Muscle of back (tissue), 11 donors: Measurements from ENCODE around the gene KCNK2. TPM values are rescaled to one million over a fixed set of nuclear protein-coding genes. Genes with fewer than 3 reads are reported as not detected.

Source experiments
- DNase-seq, 3 donors: peaks; one replicate each; pipeline versions ENCODE4 v3.0.0 to v3.0.0-alpha.2; 2013
- polyA plus RNA-seq, 10 donors: library from polyadenylated mRNA; unstranded; fragments of 120-200 nt; gene quantifications; one replicate each; pipeline ENCODE4 v1.2.1, GENCODE V29; 2013; ENCODE audit not compliant: insufficient read length in 10 of 10

The KCNK2 gene
- polyA plus RNA-seq, 10 donors, result 2.5 to 8.2 (median 5.9) TPM

DNA sequence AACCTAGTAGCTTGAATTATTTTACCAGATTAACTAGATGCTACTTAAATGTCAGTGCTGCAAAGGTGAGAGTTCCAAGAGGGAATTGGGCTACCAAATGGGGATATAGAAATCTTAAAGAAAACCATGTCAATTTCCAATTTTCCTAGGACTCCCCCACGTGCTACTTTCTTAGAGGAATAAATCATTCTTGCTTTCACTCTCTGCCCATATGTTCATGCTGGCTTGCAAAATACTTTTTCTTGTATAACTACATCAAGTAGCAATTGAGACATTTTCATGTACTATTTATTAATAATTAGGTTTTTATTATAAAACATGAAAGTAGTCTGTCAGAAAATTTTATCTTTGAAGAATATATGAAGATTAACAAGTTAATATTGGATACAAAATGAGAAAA is 11.8 kb downstream of the KCNK2 start:
- peak in 1 of 3 donors; percentile 18 for DNase-seq

DNA sequence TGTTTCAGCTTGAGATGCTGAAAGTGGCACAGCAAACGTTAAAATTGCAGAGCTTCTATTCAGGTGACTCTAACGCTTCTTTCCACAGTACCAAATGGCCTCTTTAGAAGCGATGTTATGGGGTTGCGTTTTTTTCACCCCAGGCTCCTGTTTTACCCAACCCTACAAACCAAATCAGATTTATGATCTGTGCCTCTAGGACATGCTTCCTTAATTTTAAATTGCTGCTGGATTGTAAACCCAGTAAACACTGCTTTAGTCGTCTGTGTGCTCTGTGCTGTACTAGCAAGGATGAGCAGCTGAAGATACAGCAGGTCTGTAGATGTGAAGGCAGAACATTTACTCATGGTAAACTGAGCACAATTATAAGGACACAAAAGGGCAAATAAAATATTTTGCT is 13.0 kb downstream of the KCNK2 start:
- no peak for DNase-seq

DNA sequence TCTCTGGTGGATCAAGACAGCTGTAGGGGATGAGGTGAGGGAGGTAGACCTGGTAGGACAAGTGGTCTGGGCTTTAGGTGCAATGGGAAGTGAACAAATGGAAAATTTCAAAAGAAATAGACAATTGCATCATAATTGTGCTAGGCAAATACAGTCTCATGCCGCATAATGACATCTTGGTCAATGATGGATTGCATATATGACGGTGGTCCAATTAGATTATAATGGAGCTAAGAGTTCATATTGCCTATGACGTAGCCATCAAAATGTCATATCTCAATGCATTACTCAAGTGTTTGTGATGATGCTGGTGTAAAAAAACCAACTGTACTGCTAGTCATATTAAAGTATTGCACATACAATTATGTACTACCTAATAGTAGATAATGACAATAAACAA is 19.0 kb downstream of the KCNK2 start:
- no peak for DNase-seq

DNA sequence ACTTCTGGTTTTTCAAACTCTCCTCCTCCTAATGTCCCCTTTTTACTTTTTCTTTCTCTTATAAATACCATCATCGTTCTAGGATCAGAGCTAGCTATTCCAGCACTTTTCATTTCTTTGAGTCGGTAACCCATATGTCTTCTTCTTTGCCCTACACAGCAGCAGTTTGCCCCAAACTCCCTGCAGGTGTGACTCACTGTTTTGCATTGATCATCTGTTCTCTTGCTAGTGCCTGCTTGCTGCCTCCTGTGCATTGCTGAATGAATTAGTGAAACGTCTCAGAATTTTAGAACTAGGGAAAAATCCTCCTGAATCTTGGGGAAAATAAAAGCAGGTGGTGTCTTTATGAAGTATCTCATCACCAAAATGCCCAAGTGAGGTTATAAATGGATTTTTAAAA is 21.7 kb downstream of the KCNK2 start:
- DNase-seq, result no peak

DNA sequence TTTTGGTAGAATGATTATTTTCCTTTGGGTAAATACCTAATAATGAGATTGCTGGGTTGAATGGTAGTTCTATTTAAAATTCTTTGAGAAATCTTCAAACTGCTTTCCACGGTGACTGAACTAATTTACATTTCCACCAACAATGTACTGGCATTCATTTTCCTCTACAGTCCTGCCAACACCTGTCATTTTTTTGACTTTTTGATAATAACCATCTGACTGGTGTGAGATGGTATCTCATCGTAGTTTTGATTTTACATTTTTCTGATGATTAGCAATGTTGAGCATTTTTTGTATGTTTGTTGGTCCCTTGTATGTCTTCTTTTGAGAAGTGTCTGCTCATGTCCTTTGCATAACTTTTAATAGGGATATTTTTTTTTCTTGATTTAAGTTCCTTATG is 23.5 kb downstream of the KCNK2 start:
- no peak for DNase-seq

DNA sequence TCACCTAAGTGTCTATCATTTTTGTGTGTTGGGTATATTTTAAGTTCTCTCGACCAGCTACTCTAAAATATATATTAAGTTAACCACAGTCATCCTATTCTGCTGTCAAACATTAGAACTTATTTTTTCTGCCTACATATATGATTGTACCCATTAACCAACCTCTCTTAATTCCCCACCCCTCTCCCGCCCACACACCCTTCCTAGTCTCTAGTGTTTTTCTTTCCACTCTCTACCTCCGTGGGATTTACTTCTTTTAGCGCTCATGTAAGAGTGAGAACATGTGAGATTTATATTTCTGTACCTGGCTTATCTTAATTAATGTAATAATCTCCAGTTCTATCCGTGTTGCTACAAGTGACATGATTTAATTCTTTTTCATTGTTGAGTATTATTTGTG is 26.6 kb downstream of the KCNK2 start:
- no peak for DNase-seq

DNA sequence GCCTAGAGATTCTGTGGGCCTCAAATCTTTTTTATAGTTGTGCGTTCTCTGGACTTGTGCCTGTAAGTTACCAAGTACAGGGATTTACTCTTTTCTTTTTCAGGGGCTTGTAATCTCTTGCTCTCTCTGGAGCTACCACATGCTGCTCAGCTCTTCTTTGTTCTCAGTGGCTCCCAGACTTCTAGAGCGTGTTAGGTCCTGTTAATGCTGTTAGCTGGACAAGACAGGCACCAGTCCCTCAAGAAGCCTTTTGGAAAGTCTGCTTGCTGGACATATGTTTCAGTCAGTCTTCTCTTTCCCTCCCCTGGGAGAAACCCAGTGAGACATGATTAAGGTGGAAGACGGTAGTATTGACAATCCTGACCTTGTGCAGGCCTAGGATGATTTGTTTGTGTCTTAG is 29.4 kb downstream of the KCNK2 start:
- no peak for DNase-seq

DNA sequence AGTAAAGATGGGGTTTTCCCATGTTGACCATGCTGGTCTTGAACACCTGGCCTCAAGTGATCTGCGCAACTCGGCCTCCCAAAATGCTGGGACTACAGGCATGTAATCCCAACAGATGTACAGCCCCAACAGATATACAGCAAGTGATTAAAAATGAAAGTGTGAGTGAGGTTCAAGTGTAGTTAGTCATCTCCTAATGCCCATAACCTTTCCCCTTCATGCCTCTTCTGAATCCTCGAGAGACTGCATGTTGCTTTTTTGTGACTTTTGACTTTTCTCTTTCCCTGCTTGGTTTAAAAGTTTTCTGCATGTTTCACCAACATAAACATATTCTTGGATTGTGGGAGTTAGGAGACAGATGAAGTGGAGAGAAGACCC is 31.2 kb downstream of the KCNK2 start:
- no peak for DNase-seq

DNA sequence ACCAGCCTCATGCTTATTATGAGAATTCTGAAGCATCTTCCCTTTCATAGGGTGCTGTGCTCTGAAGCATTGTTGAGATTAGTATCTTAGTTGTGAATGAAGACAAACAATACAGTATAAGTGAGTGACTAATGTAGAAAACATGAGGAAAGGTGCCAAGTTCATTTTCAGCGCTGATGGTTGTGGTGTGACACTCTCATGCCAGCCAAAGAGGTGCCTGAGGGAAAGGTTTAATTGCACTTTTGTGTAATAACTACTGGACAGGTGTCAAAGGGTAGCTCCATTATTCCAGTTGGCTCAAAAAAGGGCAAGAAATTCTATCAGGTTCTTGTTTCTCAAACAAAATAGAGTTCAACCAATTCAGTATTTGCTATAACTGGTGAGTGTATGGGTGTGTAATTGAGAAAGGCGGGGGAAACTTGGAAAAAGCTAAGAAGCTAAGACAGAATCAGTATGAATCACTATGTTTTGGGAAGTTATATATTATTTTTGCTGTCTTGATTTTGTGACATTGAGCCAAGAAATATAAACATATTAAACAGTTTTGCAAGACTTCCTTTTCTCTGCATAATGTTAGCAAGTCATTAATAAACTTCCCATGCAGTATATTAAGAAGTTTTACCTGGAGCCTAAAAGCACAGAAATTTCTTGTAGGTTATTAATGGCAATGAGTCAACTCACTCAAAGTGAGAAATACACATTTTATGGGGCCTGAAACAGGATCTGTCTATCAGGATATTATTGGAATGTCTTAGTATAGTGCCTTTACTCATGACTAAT is 31.8 kb downstream of the KCNK2 start:
- DNase-seq, result peak in 2 of 3 donors; percentile 35 to 58

DNA sequence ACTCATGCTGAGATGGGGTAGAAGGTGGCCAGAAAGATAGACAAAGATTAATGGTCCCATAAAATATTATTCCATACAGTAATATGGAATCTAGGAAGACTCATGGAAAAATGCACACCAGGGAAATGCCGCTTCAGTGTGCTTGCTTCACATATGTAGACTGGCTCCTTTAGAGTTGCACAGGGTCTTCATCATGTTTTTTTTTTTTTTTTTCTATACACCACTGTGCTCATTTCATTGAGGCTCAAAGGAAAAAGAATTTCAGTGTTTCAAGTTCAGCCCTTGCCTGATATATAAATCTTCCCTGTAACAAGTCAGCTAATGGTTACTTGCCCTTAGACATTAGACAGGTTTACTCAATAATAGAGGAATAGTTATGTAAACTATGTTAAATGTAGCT is 33.2 kb downstream of the KCNK2 start:
- peak in 1 of 3 donors; percentile 16 for DNase-seq

DNA sequence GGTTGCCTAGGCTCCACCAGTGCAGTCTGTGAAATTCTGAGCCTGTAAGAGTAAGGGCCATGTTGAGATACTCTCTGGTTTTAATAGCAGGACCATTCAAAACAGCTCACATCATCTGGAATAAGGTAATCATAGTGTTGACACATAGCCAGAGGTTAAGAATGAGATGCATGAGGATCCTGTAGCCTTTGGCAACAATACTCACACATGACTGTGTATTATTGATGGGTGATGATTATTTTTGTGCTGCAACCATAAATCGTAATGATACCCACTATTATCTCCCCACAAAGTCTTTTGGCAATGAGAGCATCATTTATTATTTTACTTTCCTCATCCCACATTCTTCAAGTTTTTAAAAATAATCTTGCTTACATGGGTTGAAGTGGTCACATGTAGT is 35.5 kb downstream of the KCNK2 start:
- DNase-seq, result peak in 1 of 3 donors; percentile 15

DNA sequence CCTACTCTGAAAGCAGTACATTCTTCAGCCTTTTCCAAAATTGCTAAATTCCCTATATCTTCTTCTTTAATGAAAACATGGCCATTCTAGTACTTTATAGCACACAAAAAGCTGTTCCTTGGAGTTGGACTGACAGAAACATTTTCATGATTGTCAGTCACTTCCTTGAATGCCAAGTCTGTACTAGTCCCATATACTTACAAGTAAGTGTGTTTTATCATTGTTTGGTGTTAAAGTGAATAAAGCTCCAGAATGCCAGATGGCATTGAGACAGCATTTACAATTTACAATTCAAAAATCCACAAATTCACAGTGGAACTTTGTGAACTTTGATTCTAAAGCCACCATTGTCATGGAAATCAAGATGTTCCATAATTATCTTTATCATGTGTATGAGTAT is 36.5 kb downstream of the KCNK2 start:
- no peak for DNase-seq

DNA sequence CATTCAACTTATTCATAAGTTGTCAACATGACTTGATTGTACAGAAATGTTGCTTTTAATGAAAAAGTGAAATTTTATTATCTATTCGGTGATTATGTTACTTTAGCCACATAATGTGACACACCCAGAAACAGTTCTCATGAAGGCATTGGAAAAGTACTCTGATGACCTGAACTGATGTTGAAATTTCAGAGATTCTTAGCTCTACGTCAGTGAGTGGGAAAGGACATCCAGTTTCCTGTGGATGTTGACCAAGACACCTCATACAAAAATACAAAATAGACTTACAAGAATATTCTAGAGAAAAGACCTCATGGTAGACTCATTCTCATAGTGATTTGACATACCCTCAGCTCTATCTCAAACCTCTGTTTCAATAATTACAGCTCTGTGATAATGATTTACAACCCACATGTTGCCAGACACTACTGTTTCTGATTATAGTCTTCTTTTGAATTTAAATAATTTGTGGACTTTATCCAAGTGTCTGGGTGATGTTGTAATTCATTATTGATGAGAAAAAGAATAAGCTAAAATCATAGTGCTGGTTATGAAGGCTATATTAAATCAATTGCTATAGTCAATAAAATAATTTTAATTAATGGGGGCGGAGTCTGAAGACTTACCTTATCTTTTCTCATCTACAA is 37.3 kb downstream of the KCNK2 start:
- no peak for DNase-seq

DNA sequence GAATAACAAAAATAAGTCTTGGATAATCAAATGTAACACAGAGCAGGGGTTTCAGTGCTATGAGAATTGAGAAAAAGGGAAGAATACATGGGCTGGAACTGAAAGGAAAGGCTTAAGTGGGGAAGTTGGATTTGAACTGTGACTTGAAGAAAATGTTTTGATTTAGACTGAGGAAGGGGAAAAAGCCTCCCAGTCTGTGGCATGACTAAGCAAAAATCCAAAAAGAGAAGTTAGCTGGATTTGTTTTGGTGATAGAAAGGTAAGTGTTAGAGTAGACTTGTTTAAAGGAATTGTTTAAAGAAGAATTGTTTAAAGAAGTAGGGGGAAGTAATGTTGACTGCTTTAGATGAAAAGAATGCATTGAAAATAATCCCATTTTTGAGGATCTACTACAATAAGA is 46.0 kb downstream of the KCNK2 start:
- no peak for DNase-seq

DNA sequence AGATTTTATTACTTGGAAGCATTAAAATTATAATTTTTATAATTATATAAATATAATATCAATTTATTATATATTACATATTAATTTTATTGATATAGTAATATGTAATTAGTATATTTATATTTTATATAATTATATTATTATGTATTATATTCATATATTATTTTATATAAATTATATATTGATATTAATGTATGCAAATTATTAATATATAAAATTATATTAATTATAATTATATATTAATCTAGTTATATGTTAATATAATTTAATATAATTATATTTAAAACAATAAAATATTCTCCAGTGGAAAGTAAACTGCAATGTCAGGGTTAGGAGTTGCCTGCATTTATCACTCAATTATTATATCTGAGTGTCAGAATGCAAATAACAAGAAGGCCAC is 48.8 kb downstream of the KCNK2 start:
- DNase-seq, result no peak

DNA sequence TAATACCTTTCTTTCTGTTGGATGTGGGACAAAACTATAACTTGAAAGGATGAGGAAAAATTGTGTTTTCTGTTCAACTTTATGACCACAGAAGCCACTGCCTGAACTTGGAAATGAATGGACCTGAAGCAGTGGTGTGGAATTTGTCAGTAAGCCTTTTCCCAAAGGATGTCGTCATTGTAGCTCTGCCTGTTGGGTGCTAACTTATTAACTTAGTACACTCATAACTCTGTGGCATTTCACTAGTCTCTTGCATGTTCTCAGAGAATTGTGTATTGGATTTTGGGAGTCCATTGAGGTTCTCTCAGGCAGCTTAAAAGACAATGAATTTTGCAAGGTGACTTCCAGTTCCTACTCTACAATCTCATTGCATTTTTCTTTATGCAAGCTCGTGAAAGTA is 49.6 kb downstream of the KCNK2 start:
- DNase-seq, result no peak

DNA sequence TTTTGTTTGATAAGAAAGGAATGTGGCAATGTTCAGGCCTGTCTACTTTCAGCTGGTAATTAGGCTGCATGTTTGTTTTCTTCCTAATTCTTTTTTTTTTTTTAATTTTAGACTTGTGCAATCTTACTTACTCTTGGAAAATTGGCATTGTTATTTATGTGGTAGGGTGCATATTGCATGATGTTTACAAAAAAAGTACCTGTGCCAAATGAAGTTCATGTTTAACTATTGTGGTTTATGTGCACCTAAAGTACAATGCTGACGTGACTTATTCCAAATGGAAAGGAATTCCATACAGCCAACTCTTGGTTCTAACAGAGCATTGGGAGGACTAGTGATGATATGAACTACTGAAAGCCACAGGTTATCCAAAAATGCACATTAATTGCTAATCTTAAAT is 51.0 kb downstream of the KCNK2 start:
- DNase-seq, result no peak

DNA sequence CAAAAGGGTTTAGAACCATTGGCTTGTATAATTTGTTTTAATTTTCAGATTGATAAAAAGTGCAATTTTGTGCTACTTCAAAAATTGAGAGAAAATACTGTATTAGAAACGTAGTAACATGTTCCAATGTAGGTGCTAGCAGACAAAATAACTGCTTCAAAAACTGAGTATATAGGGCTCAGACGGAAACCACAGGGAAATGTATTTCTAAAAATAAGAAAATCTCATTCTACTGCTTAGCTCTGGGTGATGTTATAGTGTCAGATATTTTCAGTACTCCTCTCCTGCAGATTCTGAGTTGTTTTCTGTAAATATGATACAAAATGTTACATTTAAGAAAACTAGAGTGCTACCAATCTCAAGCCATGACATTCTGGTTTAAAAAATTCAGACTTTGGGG is 55.4 kb downstream of the KCNK2 start:
- DNase-seq, result no peak

DNA sequence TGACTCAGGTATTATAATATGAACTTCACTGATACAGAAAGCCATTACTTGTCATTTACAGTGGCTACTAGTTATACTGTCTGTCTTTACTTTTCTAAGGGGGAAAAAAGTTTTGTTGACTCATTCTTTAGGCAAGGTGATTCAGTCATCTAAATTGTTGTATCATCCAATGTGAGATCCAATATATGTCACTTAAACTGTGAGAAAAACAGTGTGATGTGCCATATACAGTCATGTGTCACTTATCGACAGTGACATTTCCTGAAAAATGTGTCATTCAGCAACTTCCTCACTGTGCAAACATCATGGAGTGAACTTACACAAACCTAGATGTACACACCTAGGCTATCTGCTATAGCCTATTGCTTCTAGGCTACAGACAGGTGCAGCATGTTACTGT is 57.6 kb downstream of the KCNK2 start:
- no peak for DNase-seq

DNA sequence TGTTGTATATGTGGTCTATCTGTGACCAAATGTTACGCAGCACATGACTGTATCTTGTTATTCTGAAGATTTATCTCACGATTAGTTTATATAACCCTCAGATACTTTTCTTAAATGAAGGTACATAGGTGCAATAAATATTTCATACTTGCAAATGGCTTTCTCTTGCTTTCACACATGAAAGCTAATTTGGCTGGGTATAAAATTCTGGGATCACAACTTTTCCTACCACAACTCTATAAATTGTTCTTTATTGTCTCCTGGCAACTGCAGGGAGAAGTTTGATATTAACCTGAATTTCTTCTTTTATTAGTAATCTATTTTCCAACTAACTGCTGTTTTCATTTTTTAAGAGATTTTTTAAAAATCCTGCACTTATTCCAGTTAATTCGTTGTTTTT is 58.9 kb downstream of the KCNK2 start:
- no peak for DNase-seq

DNA sequence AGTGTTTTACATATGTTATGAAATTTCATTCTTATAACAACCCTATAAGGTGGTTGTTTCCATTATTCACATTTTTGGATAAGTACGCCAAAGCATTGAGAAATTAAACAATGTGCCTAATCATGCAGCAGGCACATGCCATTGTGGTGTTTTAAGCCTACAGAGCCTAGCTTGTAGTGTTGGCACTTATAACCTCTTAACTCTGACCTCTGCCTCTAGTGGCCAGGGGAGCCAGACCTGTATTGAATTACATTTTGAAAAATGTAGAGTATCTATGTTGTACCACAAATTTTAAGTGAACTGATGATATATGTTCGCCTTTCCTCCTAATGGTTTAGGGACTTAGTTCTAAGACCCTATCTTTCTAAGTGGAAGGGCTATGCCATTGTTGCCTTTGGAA is 61.0 kb downstream of the KCNK2 start:
- no peak for DNase-seq

DNA sequence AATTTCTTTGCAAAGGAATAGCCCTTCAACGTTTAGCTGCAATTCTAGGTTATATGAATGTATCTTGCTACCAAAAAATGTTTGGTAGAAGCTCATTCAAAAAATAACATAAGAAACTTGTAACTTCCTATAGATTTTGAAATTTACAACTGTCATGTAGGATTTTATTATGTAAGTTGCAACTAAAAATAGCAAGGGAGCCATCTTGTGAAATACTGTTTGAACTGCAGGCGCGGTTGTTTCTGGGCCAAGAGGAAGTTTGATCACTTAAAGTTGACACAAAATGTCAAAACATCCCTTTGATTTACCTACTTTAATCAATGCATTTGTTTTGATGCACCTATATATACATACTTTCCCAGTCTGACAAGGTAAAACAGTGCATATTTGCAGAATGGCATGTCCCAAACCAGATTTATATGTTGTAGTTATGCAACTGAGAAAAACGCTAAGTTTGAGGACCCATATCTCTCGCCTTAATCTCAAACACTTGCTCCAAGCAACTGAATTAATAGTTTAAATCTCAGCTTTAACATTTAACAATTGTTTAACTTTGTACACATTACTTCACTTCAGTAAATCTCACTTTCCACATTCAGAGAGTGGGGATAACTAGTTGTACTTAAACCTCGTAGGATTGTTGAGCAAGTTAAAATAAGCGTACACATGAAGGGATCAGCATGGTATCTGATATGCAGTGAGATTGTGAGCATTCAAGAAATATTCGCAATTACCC is 63.9 kb downstream of the KCNK2 start:
- peak; percentile 30 to 57 (median 36) for DNase-seq

DNA sequence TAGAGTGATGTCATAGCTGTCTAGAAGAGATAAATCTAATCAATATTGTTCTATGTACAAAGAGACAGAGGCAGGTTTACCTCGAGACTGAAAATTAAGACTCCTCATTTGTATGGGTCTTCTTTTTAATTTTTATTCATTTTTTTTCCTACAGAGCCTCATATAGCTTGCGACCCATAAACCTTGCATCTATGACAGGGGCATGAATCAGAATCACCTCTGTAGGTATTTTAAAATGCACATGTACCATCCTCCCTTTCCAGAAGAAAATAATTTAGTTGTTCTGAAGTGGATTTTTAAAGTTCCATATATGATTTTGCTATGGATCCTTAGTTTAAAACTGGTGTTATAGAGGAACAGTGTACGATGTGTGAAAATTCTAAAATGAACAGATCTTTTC is 64.5 kb downstream of the KCNK2 start:
- DNase-seq, result no peak
